ENCODE measurements around the gene TPK1.
"Not testable (repeated sequence)": the region's sequence is repeated elsewhere in the genome, so short reads cannot be mapped to it uniquely, and the experiment has no call there.

Gene TPK1

GRCh38 chr7:144439717-144440205, 396.1 kb downstream of the TPK1 start:
- no peak for TF ChIP-seq CTCF (IDR thresholded peaks at IDR 0.05)
- Histone ChIP-seq H3K4me3 (no peak overlapping the region), H3K27ac (no peak overlapping the region)
- DNase-seq (ENCODE audit: low spot score), result no peak

- no peak overlapping the region for H3K4me3 ChIP-seq
- no peak for TF ChIP-seq CTCF (IDR thresholded peaks at IDR 0.05)
- H3K27ac ChIP-seq, result no peak overlapping the region
Observed at GRCh38 chr7:144438759-144439158, 397.1 kb downstream of the TPK1 start.

GRCh38 chr7:144437370-144438191, 398.3 kb downstream of the TPK1 start:
- no peak overlapping the region for H3K27ac ChIP-seq
- no peak for TF ChIP-seq CTCF (IDR thresholded peaks at IDR 0.05)
- no peak overlapping the region for H3K4me3 ChIP-seq
- no peak for DNase-seq (ENCODE audit: low spot score)

More at GRCh38 chr7:144438759-144439158, 397.1 kb downstream of the TPK1 start:
- no peak for DNase-seq (ENCODE audit: low spot score)

GRCh38 chr7:144436500-144436899, 399.4 kb downstream of the TPK1 start:
- DNase-seq (ENCODE audit: low spot score), result no peak
- TF ChIP-seq CTCF (IDR thresholded peaks at IDR 0.05), result no peak
- Histone ChIP-seq H3K27ac (no peak overlapping the region), H3K4me3 (no peak overlapping the region)

- TF ChIP-seq CTCF (IDR thresholded peaks at IDR 0.05), result no peak
- H3K4me3 ChIP-seq, result no peak overlapping the region
- no peak for DNase-seq (ENCODE audit: low spot score)
Observed at GRCh38 chr7:144428431-144428830, 407.4 kb downstream of the TPK1 start.

GRCh38 chr7:144427539-144427938, 408.3 kb downstream of the TPK1 start:
- not testable (repeated sequence) for H3K27ac ChIP-seq; H3K4me3 ChIP-seq; DNase-seq (ENCODE audit: low spot score)

More at GRCh38 chr7:144428431-144428830, 407.4 kb downstream of the TPK1 start:
- H3K27ac ChIP-seq, result no peak overlapping the region

GRCh38 chr7:144418931-144419330, 416.9 kb downstream of the TPK1 start:
- not testable (repeated sequence) for H3K27ac ChIP-seq; H3K4me3 ChIP-seq; DNase-seq (ENCODE audit: low spot score)

GRCh38 chr7:144416341-144416740, 419.5 kb downstream of the TPK1 start:
- DNase-seq (ENCODE audit: low spot score), result no peak
- H3K27ac ChIP-seq, result no peak overlapping the region
- no peak for TF ChIP-seq CTCF (IDR thresholded peaks at IDR 0.05)
- no peak overlapping the region for H3K4me3 ChIP-seq

All from coronary artery (tissue), 2 donors.